GM23338 (cell line): ENCODE measurements around the gene GSG1L.

ENCODE experiments used
- CTCF ChIP-seq, 2 experiments: fragments of 200-600 bp in 1 of 2; sonication (generic) in 1 of 2; conservative IDR thresholded peaks; 2 replicates each; pipeline versions ENCODE4 v1.5.1 to v1.6.1; 2016 to 2017; ENCODE audit warnings: antibody characterized with exemption in 2 of 2, low read depth in 2 of 2, mild to moderate bottlenecking in 2 of 2, moderate library complexity in 1 of 2
- POLR2AphosphoS5 ChIP-seq: IDR thresholded peaks from 2 replicates; pipeline ENCODE4 v1.6.1; 2016; ENCODE audit warnings: antibody characterized with exemption, low read depth

GRCh38 chr16:27818246-27818645, 245.3 kb downstream of the GSG1L start:
- no peak for TF ChIP-seq CTCF (conservative IDR thresholded peaks at IDR 0.05; ENCODE audit: low read depth in 2 of 2)
- no peak for TF ChIP-seq POLR2AphosphoS5
